Body of pancreas (tissue), 4 donors: ENCODE measurements around the gene SLC50A1.

Experiments
- CTCF ChIP-seq, 7 experiments: fragments of 450-650 bp in 4 of 7; fragments of 200-600 bp in 3 of 7; sonication (generic) in 3 of 7; IDR thresholded peaks; one replicate each; pipeline ENCODE4 v1.5.1; 2016 to 2019; ENCODE audit warnings: antibody characterized with exemption in 7 of 7
- POLR2A ChIP-seq, 3 donors: fragments of 450-650 bp; IDR thresholded peaks; one replicate each; pipeline ENCODE4 v1.6.1; 2016; ENCODE audit warnings: antibody characterized with exemption in 3 of 3, mild to moderate bottlenecking in 2 of 3

DNA sequence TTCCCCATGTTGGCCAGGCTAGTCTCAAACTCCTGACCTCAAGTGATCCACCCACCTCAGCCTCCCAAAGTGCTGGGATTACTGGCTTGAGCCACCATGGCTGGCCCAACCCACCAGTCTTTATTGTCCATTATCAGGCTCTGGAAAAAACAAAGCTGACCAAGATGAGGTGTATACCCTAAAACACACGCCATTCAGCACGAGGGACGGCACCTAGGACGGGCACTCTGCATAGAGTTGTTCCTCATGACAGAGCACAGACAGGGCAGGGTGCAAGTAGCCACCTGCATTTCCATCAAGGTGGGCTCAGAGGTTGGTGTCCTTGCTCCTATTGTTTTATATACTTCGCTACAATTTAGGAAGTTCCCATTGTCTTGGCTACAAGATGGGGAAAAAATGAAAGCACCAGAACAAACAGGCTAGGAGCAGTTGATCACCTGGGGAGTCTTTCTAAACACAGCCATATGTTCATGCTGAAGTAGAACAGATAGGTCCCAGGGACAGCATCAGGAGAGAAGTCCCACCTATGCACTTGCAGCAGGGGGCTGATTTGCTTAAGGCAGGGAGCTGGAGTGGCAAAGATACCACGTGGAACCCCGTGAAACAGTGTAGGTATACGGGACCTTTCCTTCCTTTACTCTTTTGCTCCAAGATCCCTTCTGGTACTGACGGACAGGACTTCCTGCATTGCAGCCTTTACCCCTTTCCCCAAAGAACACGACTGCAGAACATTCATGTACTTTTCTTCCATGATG, 33.0 kb downstream of the SLC50A1 start:
- no peak for TF ChIP-seq CTCF (IDR thresholded peaks at IDR 0.05)
- no peak for TF ChIP-seq POLR2A (IDR thresholded peaks at IDR 0.05)
